Endothelial cell of umbilical vein (primary cell): ENCODE measurements around the gene PDGFRB. TPM values are rescaled to one million over a fixed set of nuclear protein-coding genes. Genes with fewer than 3 reads are reported as not detected.

Source experiments
- BruUV-seq: library from RNA; stranded (reverse); fragments of 400-500 nt; replicated peaks from 2 replicates; lab custom pipeline; 2021; lab: Mats Ljungman, UMichigan
- CTCF ChIA-PET: fragments of 300-600, 350-600 bp; sonication (Branson Sonifier 250); formaldehyde crosslinking; loops from one replicate; lab custom pipeline; 2021; ENCODE audit warnings: antibody characterized with exemption, inconsistent platforms; lab: Charles Lee
- POLR2A ChIA-PET: fragments of 300-600, 350-600 bp; sonication (Branson Sonifier 250); formaldehyde crosslinking; loops from one replicate; lab custom pipeline; 2021; ENCODE audit warnings: antibody characterized with exemption, inconsistent platforms; lab: Charles Lee
- DNase-seq: peaks from one replicate; pipeline ENCODE4 v3.0.0-alpha.2; 2011; ENCODE audit warnings: low read depth, low spot score
- FAIRE-seq: peaks from 2 replicates; lab custom pipeline; 2011; peaks lifted over from hg19 to GRCh38; lab: Jason Lieb, UNC
- H2AFZ ChIP-seq: 2 replicates; pipeline ENCODE4 v1.6.0; 2012; ENCODE audit warnings: low read depth, low read length, control low read depth, inconsistent platforms
- H3K27ac ChIP-seq: 2 replicates; pipeline ENCODE4 v1.5.1; 2011; ENCODE audit warnings: low read depth, mild to moderate bottlenecking, control low read depth, low read length, moderate library complexity; ENCODE audit not compliant: insufficient read depth
- H3K27me3 ChIP-seq, 2 experiments: 2 replicates each; pipeline versions ENCODE4 v1.6.0 to v1.6.1; 2011; ENCODE audit warnings: low read length in 2 of 2, mixed read lengths in 1 of 2; ENCODE audit not compliant: control insufficient read depth in 2 of 2, insufficient read depth in 2 of 2
- H3K36me3 ChIP-seq, 2 experiments: 2 replicates in 1 of 2; 3 replicates in 1 of 2; pipeline ENCODE4 v1.5.1; 2011; ENCODE audit warnings: low read length in 2 of 2, mild to moderate bottlenecking in 1 of 2, moderate library complexity in 1 of 2; ENCODE audit not compliant: control insufficient read depth in 2 of 2, insufficient read depth in 2 of 2; ENCODE audit errors: extremely low read depth in 1 of 2
- H3K4me1 ChIP-seq: 3 replicates; pipeline ENCODE4 v1.5.1; 2011; ENCODE audit warnings: mild to moderate bottlenecking, low read length; ENCODE audit not compliant: control insufficient read depth, insufficient read depth; ENCODE audit errors: extremely low read depth
- H3K4me2 ChIP-seq: 2 replicates; pipeline ENCODE4 v1.6.1; 2011; ENCODE audit warnings: low read length, control low read depth, mixed read lengths; ENCODE audit not compliant: insufficient read depth
- H3K4me3 ChIP-seq, 3 experiments: fragments of 200-600 bp in 1 of 3; sonication (generic), shearing (Covaris generic) in 1 of 3; replicated peaks in 1 of 3; 2 replicates each; pipeline ENCODE4 v1.5.1; 2011 to 2016; ENCODE audit warnings: control low read depth in 3 of 3, low read length in 3 of 3, mild to moderate bottlenecking in 2 of 3, inconsistent platforms in 1 of 3, low read depth in 1 of 3, moderate library complexity in 1 of 3; ENCODE audit not compliant: insufficient read depth in 1 of 3
- H3K79me2 ChIP-seq: 2 replicates; pipeline ENCODE4 v1.6.0; 2012; ENCODE audit warnings: low read length, inconsistent platforms; ENCODE audit not compliant: control insufficient read depth, insufficient read depth
- H3K9ac ChIP-seq: replicated peaks from 2 replicates; pipeline ENCODE3; 2011; ENCODE audit warnings: low read length, control low read depth; ENCODE audit not compliant: insufficient read depth; ENCODE audit errors: extremely low read depth
- H3K9me1 ChIP-seq: replicated peaks from 3 replicates; pipeline ENCODE4 v1.6.0; 2011; ENCODE audit warnings: mild to moderate bottlenecking, low read length; ENCODE audit not compliant: control insufficient read depth, insufficient read depth; ENCODE audit errors: extremely low read depth
- H3K9me3 ChIP-seq: replicated peaks from 2 replicates; pipeline ENCODE4 v1.5.1; 2012; ENCODE audit warnings: low read length, inconsistent platforms; ENCODE audit not compliant: control insufficient read depth, insufficient read depth
- H4K20me1 ChIP-seq: replicated peaks from 2 replicates; pipeline ENCODE3; 2011; ENCODE audit warnings: mild to moderate bottlenecking, low read length; ENCODE audit not compliant: control insufficient read depth, insufficient read depth; ENCODE audit errors: extremely low read depth
- CTCF ChIP-seq, 2 donors: IDR thresholded peaks; 1 replicate in 1 of 2; 2 replicates in 1 of 2; pipeline ENCODE4 v1.5.1; 2011; ENCODE audit warnings: low read length in 2 of 2, mild to moderate bottlenecking in 2 of 2, moderate library complexity in 2 of 2, control low read depth in 1 of 2, inconsistent platforms in 1 of 2, low read depth in 1 of 2; ENCODE audit not compliant: insufficient read depth in 1 of 2; ENCODE audit errors: extremely low read depth in 1 of 2
- EZH2 ChIP-seq: IDR thresholded peaks from 2 replicates; pipeline ENCODE4 v1.6.1; 2012; ENCODE audit warnings: borderline replicate concordance, low read depth, mild to moderate bottlenecking, moderate library complexity, low read length, inconsistent platforms; ENCODE audit not compliant: severe bottlenecking
- FOS ChIP-seq: IDR thresholded peaks from 2 replicates; pipeline ENCODE4 v1.6.1; 2011; ENCODE audit warnings: mild to moderate bottlenecking, low read length, moderate library complexity, borderline replicate concordance; ENCODE audit not compliant: insufficient read depth
- GATA2 ChIP-seq: IDR thresholded peaks from 2 replicates; pipeline ENCODE4 v1.7.0; 2011; ENCODE audit warnings: low read depth, mild to moderate bottlenecking, moderate library complexity, mixed read lengths, low read length; ENCODE audit not compliant: insufficient read length, insufficient read depth
- JUN ChIP-seq: IDR thresholded peaks from 2 replicates; pipeline ENCODE4 v1.6.1; 2011; ENCODE audit warnings: borderline replicate concordance, low read depth; ENCODE audit not compliant: insufficient read length, insufficient read depth
- MAX ChIP-seq: IDR thresholded peaks from 2 replicates; pipeline ENCODE4 v1.6.1; 2011; ENCODE audit not compliant: insufficient read depth, insufficient read length
- MYC ChIP-seq: IDR thresholded peaks from one replicate; pipeline ENCODE4 v1.6.1; 2011; ENCODE audit warnings: mild to moderate bottlenecking, low read depth, low read length
- POLR2A ChIP-seq: IDR thresholded peaks from 2 replicates; pipeline ENCODE4 v1.6.1; 2012; ENCODE audit warnings: low read depth, mild to moderate bottlenecking, control low read depth, low read length
- POLR2AphosphoS5 ChIP-seq: IDR thresholded peaks from 2 replicates; pipeline ENCODE4 v1.6.1; 2012; ENCODE audit warnings: low read depth, mild to moderate bottlenecking, control low read depth, low read length, moderate library complexity; ENCODE audit not compliant: insufficient read depth
- dilution Hi-C: fragments of 300-500 bp; cut with MboI; formaldehyde crosslinking; loops from one replicate; pipeline ENCODE4 v1.15.0; 2019; ENCODE audit warnings: low sequenced_read_pairs; ENCODE audit not compliant: extremely low pct_ligation_motif_present
- intact Hi-C: fragments of 100-400 bp; cut with micrococcal nuclease; formaldehyde crosslinking; loops from one replicate; pipeline ENCODE4 v1.10.0; 2022
- polyA plus RNA-seq, 4 experiments: library from polyadenylated mRNA; depleted of rRNA in 3 of 4; stranded (reverse) in 3 of 4; unstranded in 1 of 4; fragments of >200 nt; gene quantifications; 2 replicates each; pipeline versions ENCODE4 v1.2.1 to v1.2.3, GENCODE V29; 2011 to 2012; ENCODE audit warnings: missing spikeins in 1 of 4
- total RNA-seq: library from RNA; stranded (reverse); gene quantifications from 2 replicates; pipeline ENCODE4 v1.2.3, GENCODE V29; 2021

PDGFRB gene
- total and polyA plus RNA-seq, 2 donors (not counting 3 experiments of a cell fraction or from before 2014, with no cell fraction given): 1.4 to 1.7 TPM

- DNase-seq (no peak), FAIRE-seq (no peak)
- Histone ChIP-seq H3K79me2 (no peaks in the 10 kb centered on the region), H4K20me1 (no peaks in the 10 kb centered on the region), H3K36me3 (no peaks in the 10 kb centered on the region), H3K27ac (no peak overlapping the region), H3K4me3 (no peak overlapping the region), H3K9me3 (no peaks in the 10 kb centered on the region), H3K9ac (no peak overlapping the region), H3K9me1 (no peaks in the 10 kb centered on the region), H3K4me2 (no peak overlapping the region), H3K4me1 (no peaks in the 10 kb centered on the region), H3K27me3 (peaks cover 4 to 5% of the 10 kb centered on the region in 2 experiments), H2AFZ (no peak overlapping the region)
- BruUV-seq: no TSS peak
- ChIA-PET POLR2A (no interaction called here), CTCF (no interaction called here)
- no peak for TF ChIP-seq MYC
- no peak for TF ChIP-seq EZH2
- TF ChIP-seq GATA2: no peak
- no peak for TF ChIP-seq MAX
- TF ChIP-seq POLR2A: no peak
- no peak for TF ChIP-seq FOS
- TF ChIP-seq JUN: no peak
- TF ChIP-seq CTCF (IDR thresholded peaks at IDR 0.05; ENCODE audit: extremely low read depth in 1 of 2, insufficient read depth in 1 of 2, low read depth in 1 of 2, low read length in 2 of 2): no peak
- TF ChIP-seq POLR2AphosphoS5: no peak
- intact Hi-C loops (no loop called here), dilution Hi-C loops (no loop called here)
These were observed 46.7 kb downstream of the PDGFRB start for GRCh38 chr5:150108711-150109514.
